Measurements from ENCODE around the gene AGAP5. TPM values are rescaled to one million over a fixed set of nuclear protein-coding genes. Genes with fewer than 3 reads are reported as not detected.
"Not testable (repeated sequence)": the region's sequence is repeated elsewhere in the genome, so short reads cannot be mapped to it uniquely, and the experiment has no call there.

The AGAP5 gene
- 11.5 and 18.4 TPM in 2 replicates for total RNA-seq
- 6.5 TPM for total RNA-seq (2013)
- polyA plus RNA-seq: 9.9 and 12.9 TPM in 2 replicates
- 3.8 and 8.3 TPM in 2 replicates for polyA minus RNA-seq

DNA sequence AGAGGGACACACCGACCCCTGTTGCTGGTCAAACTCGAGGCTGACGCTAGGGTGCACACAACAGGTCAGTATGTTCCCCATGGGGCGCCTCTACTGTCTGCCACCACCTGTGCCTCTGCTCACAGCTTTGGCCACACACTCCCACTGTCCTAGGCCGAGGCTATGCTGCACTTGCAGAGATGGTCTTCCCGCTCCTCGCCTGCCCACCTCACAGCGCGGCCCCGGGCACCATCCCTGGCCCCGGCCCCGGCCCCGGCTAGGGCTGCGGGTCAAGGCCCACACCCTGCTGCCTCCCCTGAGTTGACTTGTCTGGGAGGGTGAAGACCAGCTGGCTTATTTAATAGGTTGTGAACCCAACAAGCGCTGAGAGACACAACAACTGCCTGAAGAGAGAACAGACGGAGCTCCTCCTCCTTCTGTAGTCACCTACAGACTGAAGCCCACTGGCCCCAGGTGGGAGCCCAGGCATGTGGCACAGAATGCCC lies at the start of gene AGAP5:
AGAP5 (minus strand) TSS at position 435 of the 485 bp plus-strand sequence; CDS start at position 81, 354 bp downstream.
- H4K20me1 ChIP-seq (ENCODE audit: control insufficient read depth, insufficient read depth, low read length, poor library complexity, severe bottlenecking); H3K79me2 ChIP-seq (ENCODE audit: control insufficient read depth, insufficient read depth, low read length); H3K9ac ChIP-seq (ENCODE audit: low read length); H3K4me3 ChIP-seq (ENCODE audit: control extremely low read depth in 1 of 5, extremely low read depth in 1 of 5, insufficient read depth in 1 of 5, low read depth in 2 of 5, low read length in 4 of 5); H3K27ac Mint-ChIP-seq; CTCF ChIA-PET; H3K4me3 Mint-ChIP-seq; H3K4me1 ChIP-seq (ENCODE audit: control insufficient read depth in 2 of 2, insufficient read depth in 2 of 2, low read length in 2 of 2); H3K9me3 ChIP-seq (ENCODE audit: control extremely low read depth in 1 of 3, control insufficient read depth in 2 of 3, insufficient read depth in 1 of 3, low read length in 2 of 3); POLR2A ChIA-PET; H2AFZ ChIP-seq (ENCODE audit: insufficient read depth, low read depth, low read length, poor library complexity, severe bottlenecking); H3K4me1 Mint-ChIP-seq; ATAC-seq (ENCODE audit: low read depth); H3K36me3 ChIP-seq (replicated peaks in 1 of 2; ENCODE audit: control extremely low read depth in 1 of 2, control insufficient read depth in 1 of 2, extremely low read depth in 1 of 2, insufficient read depth in 2 of 2, low read length in 1 of 2); H3K4me2 ChIP-seq (replicated peaks; ENCODE audit: low read depth, low read length, poor library complexity, severe bottlenecking); H3K27me3 ChIP-seq (replicated peaks in 1 of 4; ENCODE audit: control extremely low read depth in 1 of 4, control insufficient read depth in 3 of 4, insufficient read depth in 4 of 4, low read length in 3 of 4); intact Hi-C loops (cut with micrococcal nuclease); H3K9me3 Mint-ChIP-seq (ENCODE audit: insufficient read depth); H3K27ac ChIP-seq (ENCODE audit: low read length in 2 of 2); DNase-seq; H3K27me3 Mint-ChIP-seq: not testable (repeated sequence)
- WGBS (ENCODE audit: insufficient coverage): no CpG with 5 or more reads among the region's 16 CpGs

DNA sequence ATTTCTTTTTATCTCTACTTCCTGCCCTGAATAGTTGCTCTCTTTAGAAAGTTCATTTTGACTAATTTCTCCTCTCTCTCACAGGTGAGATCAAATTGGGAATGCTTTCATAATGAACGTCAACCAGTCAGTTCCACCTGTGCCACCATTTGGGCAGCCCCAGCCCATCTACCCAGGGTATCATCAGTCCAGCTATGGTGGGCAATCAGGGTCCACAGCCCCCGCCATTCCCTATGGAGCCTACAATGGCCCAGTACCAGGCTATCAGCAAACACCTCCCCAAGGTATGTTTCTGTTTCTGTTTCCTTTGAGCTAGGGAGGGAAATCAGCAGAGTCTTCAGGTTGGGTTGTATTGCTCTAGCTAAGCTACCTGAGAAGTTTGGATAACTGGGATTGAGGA lies 48.8 kb upstream of the AGAP5 start:
- Histone ChIP-seq H3K27ac (ENCODE audit: low read length in 2 of 2) (no peak overlapping the region), H3K36me3 (replicated peaks in 1 of 2; ENCODE audit: control extremely low read depth in 1 of 2, control insufficient read depth in 1 of 2, extremely low read depth in 1 of 2, insufficient read depth in 2 of 2, low read length in 1 of 2) (peaks cover 7 to 35% of the 10 kb centered on the region in 2 experiments), H3K4me1 (ENCODE audit: control insufficient read depth in 2 of 2, insufficient read depth in 2 of 2, low read length in 2 of 2) (peaks cover 22 to 26% of the 10 kb centered on the region in 2 donors), H2AFZ (ENCODE audit: insufficient read depth, low read depth, low read length, poor library complexity, severe bottlenecking) (no peak overlapping the region), H3K9ac (ENCODE audit: low read length) (no peak overlapping the region), H3K27me3 (replicated peaks in 1 of 4; ENCODE audit: control extremely low read depth in 1 of 4, control insufficient read depth in 3 of 4, insufficient read depth in 4 of 4, low read length in 3 of 4) (no peaks in the 10 kb centered on the region), H3K79me2 (ENCODE audit: control insufficient read depth, insufficient read depth, low read length) (peaks cover 93% of the 10 kb centered on the region), H3K4me2 (replicated peaks; ENCODE audit: low read depth, low read length, poor library complexity, severe bottlenecking) (no peak overlapping the region), H3K4me3 (ENCODE audit: control extremely low read depth in 1 of 5, extremely low read depth in 1 of 5, insufficient read depth in 1 of 5, low read depth in 2 of 5, low read length in 4 of 5) (no peak overlapping the region), H4K20me1 (ENCODE audit: control insufficient read depth, insufficient read depth, low read length, poor library complexity, severe bottlenecking) (peaks cover 25% of the 10 kb centered on the region), H3K9me3 (ENCODE audit: control extremely low read depth in 1 of 3, control insufficient read depth in 2 of 3, insufficient read depth in 1 of 3, low read length in 2 of 3) (no peaks in the 10 kb centered on the region)
- H3K27me3 Mint-ChIP-seq: no peaks in the 10 kb centered on the region
- POLR2A ChIA-PET: interaction anchor here (0.5 kb wide), 1 partner anchor 419 kb away, joined by 3 read pairs; no protein-coding TSS in a partner anchor
- no peak for DNase-seq
- H3K4me1 Mint-ChIP-seq: peaks cover 49% of the 10 kb centered on the region
- no peak overlapping the region for H3K27ac Mint-ChIP-seq
- H3K9me3 Mint-ChIP-seq (ENCODE audit: insufficient read depth): no peaks in the 10 kb centered on the region
- intact Hi-C loops (cut with micrococcal nuclease): no loop called here
- 88% methylated on average over 1 of the region's 2 CpGs for WGBS (ENCODE audit: insufficient coverage)
- peak overlapping the region; percentile 48 for H3K4me3 Mint-ChIP-seq
- no peak for ATAC-seq (ENCODE audit: low read depth)
- CTCF ChIA-PET: interaction anchor here (0.6 kb wide), 1 partner anchor 1895 kb away, joined by 4 read pairs; no protein-coding TSS in a partner anchor
- TF ChIP-seq, protein P1, sequence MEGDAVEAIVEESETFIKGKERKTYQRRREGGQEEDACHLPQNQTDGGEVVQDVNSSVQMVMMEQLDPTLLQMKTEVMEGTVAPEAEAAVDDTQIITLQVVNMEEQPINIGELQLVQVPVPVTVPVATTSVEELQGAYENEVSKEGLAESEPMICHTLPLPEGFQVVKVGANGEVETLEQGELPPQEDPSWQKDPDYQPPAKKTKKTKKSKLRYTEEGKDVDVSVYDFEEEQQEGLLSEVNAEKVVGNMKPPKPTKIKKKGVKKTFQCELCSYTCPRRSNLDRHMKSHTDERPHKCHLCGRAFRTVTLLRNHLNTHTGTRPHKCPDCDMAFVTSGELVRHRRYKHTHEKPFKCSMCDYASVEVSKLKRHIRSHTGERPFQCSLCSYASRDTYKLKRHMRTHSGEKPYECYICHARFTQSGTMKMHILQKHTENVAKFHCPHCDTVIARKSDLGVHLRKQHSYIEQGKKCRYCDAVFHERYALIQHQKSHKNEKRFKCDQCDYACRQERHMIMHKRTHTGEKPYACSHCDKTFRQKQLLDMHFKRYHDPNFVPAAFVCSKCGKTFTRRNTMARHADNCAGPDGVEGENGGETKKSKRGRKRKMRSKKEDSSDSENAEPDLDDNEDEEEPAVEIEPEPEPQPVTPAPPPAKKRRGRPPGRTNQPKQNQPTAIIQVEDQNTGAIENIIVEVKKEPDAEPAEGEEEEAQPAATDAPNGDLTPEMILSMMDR (IDR thresholded peaks at IDR 0.05): no peak
- no peak for TF ChIP-seq EZH2 (IDR thresholded peaks at IDR 0.05; ENCODE audit: borderline replicate concordance, insufficient read depth, low read depth, low read length, poor library complexity, severe bottlenecking)

Measured in B cell (primary cell).